HG02610 (cell line): ENCODE results near the gene LONP2.
"Not testable (repeated sequence)": the region's sequence is repeated elsewhere in the genome, so short reads cannot be mapped to it uniquely, and the experiment has no call there.

Experiments
- ATAC-seq: cut with Tn5 transposase; IDR thresholded peaks from one replicate; pipeline ENCODE4 v1.9.1; 2021; ENCODE audit warnings: mild to moderate bottlenecking, moderate library complexity; ENCODE audit not compliant: unreplicated experiment

Gene LONP2

DNA sequence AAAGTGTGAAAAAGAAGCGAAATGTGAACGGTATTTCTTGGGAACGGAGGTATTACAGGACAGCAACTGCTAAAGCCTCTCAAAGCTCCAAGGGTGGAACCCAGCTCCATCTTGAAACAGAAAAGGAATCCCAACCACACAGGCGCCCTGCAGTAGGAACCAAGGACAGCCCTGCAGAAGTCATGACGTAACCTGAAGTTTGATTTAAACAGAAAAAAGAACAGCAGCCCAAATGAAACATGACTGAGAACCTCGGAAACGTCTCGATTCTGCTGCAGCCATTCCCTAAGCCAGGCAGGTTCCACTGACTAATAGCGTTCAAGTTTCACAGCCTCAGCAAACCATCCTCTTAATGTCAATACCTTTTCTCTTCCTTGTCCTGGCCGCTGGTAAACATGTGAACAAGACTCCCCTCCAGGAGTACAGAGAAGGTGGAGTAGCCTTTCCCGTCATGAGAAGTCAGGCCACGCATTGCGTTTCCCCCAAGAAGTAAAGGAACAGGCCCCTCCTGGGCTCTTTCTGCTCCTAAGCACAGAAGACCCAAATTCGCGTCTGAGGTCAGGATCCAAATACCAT, 121.0 kb downstream of the LONP2 start:
- ATAC-seq = no peak

DNA sequence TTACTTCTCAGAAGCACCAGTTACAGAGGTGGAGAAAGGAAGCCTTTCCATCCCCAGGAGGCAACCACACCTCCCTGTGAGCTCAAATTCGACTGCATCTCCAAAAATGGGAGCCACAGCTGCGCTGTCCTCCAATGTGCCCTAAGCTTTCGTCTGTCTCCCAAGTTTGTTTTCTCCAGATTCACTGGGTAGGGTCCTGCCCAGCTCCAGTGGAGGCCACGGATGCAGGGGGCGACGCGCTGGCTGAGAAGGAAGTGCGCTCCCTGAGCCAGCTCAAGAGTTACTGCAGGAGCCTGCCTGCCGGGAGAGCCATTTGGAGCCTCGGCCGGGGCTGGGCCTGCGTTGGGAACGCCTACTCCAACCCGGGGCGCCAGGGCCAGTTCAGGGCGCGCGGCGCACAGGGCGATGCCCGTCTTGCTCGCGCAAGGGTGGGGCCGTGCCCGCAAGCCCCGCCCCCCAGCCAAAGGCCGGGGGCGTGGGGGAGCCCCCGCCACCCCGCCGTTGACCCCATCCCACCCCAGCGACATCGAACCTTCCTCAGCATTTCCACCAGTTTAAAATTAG, 121.6 kb downstream of the LONP2 start:
- ATAC-seq = peak; percentile 92

DNA sequence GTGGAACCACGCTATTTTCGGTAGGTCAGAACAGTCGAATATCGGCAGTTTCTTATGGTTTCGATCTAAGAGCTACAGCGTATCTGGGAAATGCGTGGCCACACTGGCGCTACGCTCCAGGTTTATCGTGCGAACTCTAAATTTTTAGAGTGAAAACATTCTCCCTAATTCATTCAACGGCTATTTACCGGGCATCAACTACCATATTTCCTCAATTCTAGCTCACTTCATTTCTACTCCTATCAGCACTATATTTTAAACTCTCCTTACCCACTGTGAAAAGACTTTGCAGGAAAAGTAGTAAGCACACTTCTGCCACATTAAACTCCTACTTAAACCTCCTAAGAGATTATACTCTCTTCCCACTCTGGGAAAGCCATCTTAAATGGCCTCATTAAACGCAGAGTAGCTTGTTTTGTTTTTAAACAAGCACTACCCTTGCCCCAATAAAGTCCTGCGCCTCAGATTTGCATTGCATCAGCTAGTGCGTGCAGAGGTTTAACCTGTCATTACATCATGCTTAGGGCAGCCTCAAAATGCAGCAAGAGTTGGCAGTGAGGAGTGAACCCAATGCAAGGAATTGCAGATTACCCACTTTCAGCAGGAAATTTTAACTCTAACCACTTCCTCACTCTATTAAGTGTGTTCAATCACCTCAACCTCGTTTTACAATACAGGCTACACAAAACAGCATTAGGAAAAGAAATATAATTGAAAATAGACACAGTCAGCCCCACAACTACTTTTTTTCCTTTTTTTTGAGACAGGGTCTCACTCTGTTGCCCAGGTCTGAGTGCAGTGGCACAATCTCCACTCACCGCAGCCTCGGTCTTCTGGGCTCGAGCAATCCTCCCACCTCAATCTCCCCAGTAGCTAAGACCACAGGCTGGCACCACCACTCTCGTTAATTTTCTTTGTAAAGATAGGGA, 122.3 kb downstream of the LONP2 start:
- ATAC-seq = peak; percentile 63

DNA sequence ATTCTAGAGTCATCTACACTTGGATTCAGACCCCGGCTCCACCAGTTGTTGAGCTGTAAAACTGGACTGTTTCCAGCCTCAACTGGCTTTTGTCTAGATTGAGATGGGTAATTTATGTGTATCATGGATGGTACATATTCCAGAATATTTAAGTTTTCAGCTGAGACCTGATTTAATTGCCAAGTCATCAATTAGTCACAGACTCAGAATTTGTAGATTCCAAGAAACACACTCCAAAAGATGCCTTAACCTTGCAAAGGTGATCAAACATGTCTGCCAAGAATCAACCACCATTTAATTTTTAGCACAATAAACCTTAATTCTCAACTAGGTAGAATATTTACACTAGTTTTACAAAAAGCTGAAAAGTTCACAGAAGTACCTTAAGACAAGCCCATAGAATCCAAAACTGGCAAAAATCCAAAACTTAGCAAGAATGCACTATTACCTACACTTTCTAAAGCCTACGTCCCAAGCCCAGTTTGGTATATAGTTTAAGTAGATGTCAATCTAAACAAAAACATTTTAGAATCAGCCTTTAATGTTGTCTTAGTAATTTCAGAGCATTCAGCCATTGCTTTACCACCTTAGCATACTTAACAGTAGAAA, 123.4 kb downstream of the LONP2 start:
- no peak for ATAC-seq

DNA sequence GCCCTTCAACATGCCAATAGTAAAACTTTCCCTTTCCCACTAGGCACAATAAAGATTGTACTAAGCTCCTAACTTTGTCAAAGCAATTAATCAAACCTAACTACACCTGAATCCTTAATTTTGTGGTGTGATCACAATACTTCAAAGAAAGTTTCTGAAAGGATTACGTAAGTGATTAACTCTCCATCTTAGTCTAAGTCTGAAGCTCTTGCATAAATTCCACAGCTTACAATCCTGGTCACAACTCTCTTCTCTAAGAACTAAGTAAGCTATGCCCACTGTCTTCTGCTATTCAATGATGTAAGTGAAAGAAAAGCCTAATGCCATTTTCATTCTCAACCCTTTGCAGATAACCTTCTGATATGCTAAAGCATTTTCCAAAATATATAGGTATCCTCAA, 125.7 kb downstream of the LONP2 start:
- no peak for ATAC-seq

DNA sequence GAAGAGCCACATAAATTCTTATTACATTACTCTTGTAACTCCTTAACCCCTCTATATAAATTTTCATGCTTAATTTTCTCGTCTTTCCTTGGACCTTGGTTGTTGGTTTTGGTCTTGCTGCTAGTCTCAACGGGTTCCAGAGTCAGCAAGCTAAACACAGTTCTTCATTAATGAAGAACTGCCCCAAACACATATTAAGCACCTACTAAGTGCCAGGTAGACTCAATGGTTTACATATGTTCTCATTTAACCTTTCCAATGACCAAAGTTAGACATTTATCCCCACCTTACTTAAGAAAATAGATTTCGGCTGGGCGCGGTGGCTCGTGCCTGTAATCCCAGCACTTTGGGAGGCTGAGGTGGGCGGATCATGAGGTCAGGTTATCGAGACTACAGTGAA, 126.1 kb downstream of the LONP2 start:
- ATAC-seq = no peak

DNA sequence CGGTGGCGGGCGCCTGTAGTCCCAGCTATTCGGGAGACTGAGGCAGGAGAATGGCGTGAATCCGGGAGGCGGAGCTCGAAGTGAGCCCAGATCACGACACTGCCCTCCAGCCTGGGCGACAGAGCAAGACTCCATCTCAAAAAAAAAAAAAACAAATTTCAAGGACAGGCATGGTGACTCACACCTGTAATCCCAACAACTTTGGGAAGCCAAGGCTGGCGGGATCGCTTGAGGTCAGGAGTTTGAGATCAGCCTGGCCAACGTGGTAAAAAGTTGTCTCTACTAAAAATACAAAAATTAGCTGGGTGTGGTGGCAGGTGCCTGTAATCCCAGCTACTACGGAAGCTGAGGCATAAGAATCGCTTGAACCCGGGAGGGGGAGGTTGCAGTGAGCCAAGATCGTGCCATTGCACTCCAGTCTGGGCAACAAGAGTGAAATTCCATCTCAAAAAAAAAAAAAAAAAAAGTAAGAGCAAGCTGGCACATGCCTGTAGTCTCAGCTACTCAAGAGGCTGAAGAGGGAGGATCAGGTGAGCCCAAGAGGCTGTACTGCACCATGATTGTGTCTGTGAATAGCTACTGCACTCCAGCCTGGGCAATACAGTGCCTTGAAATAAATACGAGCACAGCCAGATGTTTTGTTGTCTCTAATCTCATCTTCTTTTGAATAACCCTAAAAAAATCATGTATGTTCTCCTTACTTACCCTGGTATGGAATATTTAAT, 126.7 kb downstream of the LONP2 start:
- not testable (repeated sequence) for ATAC-seq

DNA sequence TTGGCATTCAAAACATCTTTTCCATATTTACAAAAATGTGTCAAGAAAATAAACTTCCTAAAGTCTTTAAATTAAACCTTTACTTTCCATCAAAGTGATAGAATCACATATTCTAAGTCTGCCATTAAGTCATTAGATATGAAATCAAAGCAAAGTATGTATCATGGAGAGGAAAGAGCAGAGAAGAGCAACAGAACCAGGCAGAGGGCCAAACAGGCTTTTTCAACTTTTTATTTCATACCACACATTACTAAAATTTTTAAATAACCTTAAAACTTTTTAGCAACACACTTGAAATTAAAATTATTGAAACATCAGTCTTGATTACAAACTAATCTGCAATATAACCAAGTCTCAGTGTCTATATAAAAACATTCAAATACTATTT, 127.3 kb downstream of the LONP2 start:
- no peak for ATAC-seq

DNA sequence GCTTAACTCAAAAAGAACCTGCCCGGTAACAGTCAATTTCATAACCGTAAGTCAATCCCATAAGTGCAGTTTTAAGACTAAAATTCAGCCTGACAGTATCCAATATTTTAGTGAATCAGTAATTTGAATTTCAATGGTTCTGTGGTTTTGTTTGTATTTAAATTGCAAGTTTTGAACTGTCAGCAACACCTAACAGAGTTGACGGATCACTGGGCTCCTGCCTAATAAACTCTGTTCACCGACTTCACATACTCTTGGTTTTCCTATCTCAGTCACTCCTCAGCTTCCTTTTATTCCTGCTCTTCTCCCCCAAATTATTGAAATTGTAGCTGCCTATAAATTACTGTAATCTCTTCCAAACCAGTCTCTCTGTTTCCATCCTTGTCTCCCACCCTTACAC, 128.6 kb downstream of the LONP2 start:
- ATAC-seq = no peak

DNA sequence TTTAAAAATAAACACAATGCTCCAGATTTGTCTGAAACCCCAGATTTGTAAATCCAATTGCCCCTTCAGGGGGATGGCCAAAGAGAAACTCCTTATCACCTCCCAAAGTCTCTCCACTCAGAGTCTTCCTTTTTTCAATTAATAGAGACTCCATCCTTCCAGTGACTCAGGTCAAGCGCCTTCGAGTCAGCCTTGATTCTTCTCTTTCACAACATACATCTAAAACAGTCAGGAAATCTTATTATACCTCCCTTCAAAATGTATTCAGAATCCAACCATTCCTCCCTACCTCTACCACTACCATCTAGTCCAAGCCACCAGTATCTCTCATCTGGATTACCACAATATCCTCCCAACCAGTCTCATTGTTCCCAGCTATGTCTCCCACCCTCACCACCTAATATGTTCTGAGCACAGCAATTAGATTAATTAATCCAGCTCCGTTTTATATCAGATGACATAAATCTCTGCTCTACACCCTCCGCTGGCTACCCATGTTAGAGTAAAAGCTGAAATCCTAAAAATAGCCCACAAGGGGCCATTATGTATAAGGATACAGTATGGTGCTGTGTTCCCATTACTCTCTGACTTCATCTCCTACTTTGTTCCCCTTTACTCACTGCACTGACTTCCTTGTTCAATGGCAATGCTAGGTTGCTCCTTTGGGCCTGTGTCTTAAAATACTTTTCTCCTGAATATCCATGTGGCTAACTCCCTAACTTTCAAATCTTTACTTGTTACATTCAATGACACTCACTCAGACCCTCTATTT, 129.3 kb downstream of the LONP2 start:
- no peak for ATAC-seq

DNA sequence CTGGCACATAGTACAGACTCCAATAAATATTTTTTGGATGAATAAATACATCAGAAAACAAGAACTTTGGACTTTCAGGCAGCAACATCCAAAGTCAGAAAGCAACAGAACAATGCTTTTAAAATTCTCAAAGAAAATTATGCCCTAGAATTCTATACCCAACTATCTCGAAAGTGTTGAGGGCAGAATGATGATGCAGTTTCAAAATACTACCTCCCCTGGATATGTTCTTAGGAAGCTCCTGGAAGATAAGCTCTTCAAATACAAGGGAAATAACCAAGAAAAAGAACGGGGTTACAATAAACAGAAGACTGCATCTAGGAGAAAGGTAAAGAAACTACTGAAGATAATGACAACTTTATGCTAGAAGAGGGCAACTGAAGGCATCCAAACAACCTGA, 130.2 kb downstream of the LONP2 start:
- ATAC-seq = no peak

DNA sequence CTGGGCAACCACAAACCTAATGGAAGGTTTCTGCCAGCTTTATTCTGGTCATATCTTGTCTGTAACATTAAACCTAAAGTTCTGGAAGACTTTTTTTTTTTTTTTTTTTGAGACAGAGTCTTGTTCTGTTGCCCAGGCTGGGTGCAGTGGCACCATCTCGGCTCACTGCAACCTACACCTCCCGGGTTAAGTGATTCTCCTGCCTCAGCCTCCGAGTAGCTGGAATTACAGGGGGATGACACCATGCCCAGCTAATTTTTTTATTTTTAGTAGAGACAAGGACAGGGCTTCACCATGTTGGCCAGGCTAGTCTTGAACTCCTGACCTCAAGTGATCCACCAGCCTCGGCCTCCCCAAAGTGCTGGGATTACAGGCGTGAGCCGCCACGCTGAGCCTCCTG, 133.2 kb downstream of the LONP2 start:
- not testable (repeated sequence) for ATAC-seq

DNA sequence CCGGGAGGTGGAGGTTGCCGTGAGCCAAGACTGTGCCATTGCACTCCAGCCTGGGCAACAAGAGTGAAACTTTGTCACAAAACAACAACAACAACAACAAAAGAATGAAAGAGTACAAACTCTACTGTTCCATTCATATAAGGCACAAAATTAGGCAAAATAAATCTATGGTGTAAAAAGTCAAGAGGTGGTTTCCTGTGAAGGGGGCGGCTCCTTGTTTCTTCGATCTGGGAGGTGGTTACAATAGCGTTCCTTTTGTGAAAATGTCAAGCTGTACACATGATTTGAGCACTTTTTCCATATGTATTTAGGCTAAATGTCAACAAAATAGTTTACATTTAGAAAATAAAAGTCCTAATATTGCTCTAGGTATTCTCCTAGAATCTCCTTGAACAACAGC, 134.2 kb downstream of the LONP2 start:
- no peak for ATAC-seq

DNA sequence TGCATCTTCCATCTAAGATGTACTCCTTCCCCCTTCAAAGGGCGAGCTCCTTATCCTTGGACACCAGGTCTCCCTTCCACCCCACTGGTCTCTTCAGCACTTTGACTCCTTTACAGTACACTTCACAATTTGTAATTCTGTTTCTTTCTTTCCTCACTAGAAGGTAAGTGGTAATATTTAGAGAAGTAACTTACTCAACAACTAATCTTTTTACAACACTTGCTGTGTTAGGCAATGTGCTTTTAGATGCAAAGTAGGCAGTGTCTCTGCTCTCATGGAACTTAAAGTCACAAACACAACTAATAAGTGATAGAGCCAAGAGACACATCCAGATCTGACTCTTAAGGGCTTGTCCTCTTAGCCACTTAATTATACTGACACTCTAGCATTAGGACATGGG, 134.7 kb downstream of the LONP2 start:
- ATAC-seq = no peak

DNA sequence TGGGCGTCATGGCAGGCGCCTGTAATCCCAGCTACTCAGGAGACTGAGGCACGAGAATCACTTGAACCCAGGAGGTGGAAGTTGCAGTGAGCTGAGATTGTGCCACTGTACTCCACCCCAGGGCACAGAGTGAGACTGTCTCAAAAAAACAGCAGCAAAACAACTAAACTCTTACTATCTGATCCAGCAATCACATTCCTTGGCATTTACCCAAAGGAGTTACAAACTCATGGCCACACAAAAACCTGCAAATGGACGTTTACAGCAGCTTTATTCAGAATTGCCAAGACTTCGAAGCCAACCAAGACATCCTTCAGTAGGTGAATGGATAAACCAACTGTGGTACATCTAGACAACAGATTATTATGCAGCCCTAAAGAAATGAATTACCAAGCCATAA, 137.1 kb downstream of the LONP2 start:
- ATAC-seq = no peak

DNA sequence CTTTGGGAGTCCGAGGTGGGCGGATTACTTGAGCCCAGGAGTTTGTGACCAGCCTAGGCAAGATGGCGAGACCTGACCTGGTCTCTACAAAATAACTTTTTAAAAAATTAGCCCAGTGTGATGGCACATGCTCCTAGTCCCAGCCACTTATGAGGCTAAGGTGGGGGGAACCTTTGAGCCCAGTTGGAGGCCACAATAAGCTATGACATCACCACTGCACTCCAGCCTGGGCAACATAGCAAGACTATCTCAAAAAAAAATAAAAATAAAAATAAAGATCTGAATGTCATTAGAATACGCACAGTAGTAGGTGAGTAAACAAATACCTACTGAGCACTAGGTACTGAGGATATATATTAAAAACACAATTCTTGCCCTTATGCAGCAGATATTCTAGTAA, 138.0 kb downstream of the LONP2 start:
- ATAC-seq = no peak

DNA sequence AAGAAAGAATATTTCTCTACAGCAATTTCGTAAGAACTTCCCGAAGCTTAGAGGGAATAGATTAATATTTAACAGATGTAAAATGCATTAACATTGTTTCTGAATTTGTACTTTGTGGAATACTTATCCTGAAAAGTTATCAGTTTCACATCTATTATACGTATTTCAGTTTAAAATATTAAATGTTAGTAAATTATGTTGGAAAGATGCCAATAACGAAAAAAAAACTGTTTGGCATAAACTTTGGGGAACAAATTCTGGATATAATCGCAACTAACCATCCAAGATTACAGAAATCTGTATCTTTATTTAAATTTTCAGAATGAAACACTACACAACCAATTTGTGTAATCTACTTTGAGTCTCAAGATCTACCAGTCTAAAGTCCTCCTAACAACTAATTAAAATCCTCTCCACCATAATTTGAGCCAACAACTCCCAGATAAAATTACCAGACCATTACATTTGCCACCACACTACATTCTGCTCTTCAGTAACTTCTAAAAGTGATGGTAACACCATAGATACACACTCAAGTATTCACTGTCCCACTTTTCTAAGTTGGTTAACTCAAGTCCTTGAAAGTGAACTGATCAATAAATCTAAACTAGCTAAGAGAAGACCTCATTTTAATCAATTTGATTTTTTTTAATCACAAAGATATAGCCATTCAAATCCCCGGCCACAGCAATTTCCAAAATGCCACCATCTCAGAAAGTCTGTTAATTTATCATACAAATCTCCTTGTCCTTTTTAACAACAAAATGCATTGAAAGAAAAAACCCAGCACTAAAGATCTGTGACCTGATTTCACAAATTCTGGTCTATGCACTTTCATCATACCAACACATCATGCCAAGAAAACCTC, 139.1 kb downstream of the LONP2 start:
- no peak for ATAC-seq

DNA sequence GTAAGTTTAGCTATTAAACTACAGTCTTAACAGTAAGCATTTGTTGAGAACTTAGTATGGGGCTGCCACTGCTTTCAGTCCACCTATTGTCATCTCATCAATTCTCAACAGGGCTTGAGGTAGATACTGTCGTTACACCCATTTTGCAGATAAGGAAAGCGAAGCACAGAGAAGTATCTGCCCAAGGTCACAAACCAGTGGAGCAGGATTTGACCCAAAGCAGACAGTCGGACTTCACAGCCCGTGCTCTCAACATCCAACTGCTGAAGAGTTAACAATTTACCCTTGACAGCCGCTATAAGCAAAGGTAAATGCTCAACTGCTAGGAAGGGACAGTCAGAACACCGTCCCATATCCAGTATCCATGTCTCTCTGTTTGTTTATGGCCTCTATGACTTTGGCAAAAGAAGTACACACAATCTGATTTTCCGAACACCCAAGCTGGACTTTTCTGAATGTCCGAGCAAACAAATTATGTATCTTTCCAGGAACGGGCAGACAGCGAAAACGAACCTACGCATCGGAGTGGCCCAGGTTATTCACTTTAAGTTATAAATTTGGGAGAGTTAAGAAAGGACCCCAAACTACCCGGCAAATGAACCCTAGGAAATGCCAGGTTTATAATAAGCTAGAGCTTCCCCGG, 139.9 kb downstream of the LONP2 start:
- no peak for ATAC-seq
